Fibroblast of lung (primary cell): ENCODE results near the gene RAG2. TPM values are rescaled to one million over a fixed set of nuclear protein-coding genes. Genes with fewer than 3 reads are reported as not detected.
A peak's percentile ranks its signal among the peaks of the same experiment; 100 is the strongest.

ENCODE experiments used
- DNase-seq, 2 donors: peaks; one replicate each; pipeline versions ENCODE4 v3.0.0 to v3.0.0-alpha.2; 2010; ENCODE audit warnings: low read depth in 2 of 2
- H2AFZ ChIP-seq: 2 replicates; pipeline ENCODE4 v1.5.1; 2012; ENCODE audit warnings: low read length, control low read depth, inconsistent platforms
- H3K27ac ChIP-seq: 2 replicates; pipeline ENCODE4 v1.5.1; 2011; ENCODE audit warnings: low read length, control low read depth; ENCODE audit not compliant: insufficient read depth
- H3K27me3 ChIP-seq: 2 replicates; pipeline ENCODE4 v1.5.1; 2011; ENCODE audit warnings: mild to moderate bottlenecking, low read length; ENCODE audit not compliant: control insufficient read depth, insufficient read depth
- H3K36me3 ChIP-seq: 2 replicates; pipeline ENCODE4 v1.5.1; 2011; ENCODE audit warnings: low read length; ENCODE audit not compliant: control insufficient read depth, insufficient read depth
- H3K4me1 ChIP-seq: 2 replicates; pipeline ENCODE4 v1.5.1; 2011; ENCODE audit warnings: low read length; ENCODE audit not compliant: control insufficient read depth, insufficient read depth; ENCODE audit errors: extremely low read depth
- H3K4me2 ChIP-seq: 2 replicates; pipeline ENCODE4 v1.5.1; 2011; ENCODE audit warnings: low read length, control low read depth; ENCODE audit not compliant: insufficient read depth; ENCODE audit errors: extremely low read depth
- H3K4me3 ChIP-seq, 4 experiments: fragments of 200-600 bp in 1 of 4; sonication (generic) in 1 of 4; replicated peaks in 1 of 4; 2 replicates each; pipeline ENCODE4 v1.5.1; 2011 to 2016; ENCODE audit warnings: low read length in 4 of 4, low read depth in 3 of 4, mild to moderate bottlenecking in 3 of 4, control low read depth in 2 of 4, inconsistent platforms in 1 of 4, mixed read lengths in 1 of 4; ENCODE audit not compliant: insufficient read depth in 1 of 4; ENCODE audit errors: control extremely low read depth in 1 of 4
- H3K79me2 ChIP-seq: 2 replicates; pipeline ENCODE4 v1.5.1; 2012; ENCODE audit warnings: mild to moderate bottlenecking, low read length, inconsistent platforms; ENCODE audit not compliant: control insufficient read depth, insufficient read depth
- H3K9ac ChIP-seq: 2 replicates; pipeline ENCODE4 v1.5.1; 2011; ENCODE audit warnings: mild to moderate bottlenecking, low read length, control low read depth; ENCODE audit not compliant: insufficient read depth
- H3K9me3 ChIP-seq: 2 replicates; pipeline ENCODE4 v1.5.1; 2012; ENCODE audit warnings: low read depth, low read length; ENCODE audit not compliant: control insufficient read depth, insufficient read depth
- H4K20me1 ChIP-seq: 2 replicates; pipeline ENCODE4 v1.5.1; 2011; ENCODE audit warnings: low read length; ENCODE audit not compliant: control insufficient read depth, insufficient read depth; ENCODE audit errors: extremely low read depth
- EZH2 ChIP-seq: IDR thresholded peaks from 2 replicates; pipeline ENCODE4 v1.5.1; 2012; ENCODE audit warnings: low read length, control low read depth, mild to moderate bottlenecking; ENCODE audit errors: missing control alignments
- polyA plus RNA-seq, 2 donors: library from polyadenylated mRNA; depleted of rRNA in 1 of 2; stranded (reverse) in 1 of 2; unstranded in 1 of 2; fragments of >200 nt; gene quantifications; 2 replicates each; pipeline ENCODE4 v1.2.1, GENCODE V29; 2011 to 2012; ENCODE audit warnings: missing spikeins in 1 of 2
- total RNA-seq: library from RNA; depleted of rRNA; stranded (reverse); fragments of >200 nt; gene quantifications from 2 replicates; pipeline ENCODE4 v1.2.1, GENCODE V29; 2014
- TF ChIP-seq, protein P1 (sequence below), 2 donors: IDR thresholded peaks in 1 of 2; conservative IDR thresholded peaks in 1 of 2; 1 replicate in 1 of 2; 2 replicates in 1 of 2; pipeline ENCODE4 v1.5.1; 2011 to 2012; ENCODE audit warnings: low read length in 2 of 2, control low read depth in 1 of 2, inconsistent platforms in 1 of 2, low read depth in 1 of 2, mild to moderate bottlenecking in 1 of 2

The RAG2 gene
- total and polyA plus RNA-seq, 2 donors (not counting 1 experiment from before 2014, with no cell fraction given) = not detected

GRCh38 chr11:36622431-36623136 is 24.5 kb upstream of the RAG2 start:
- Histone ChIP-seq H3K36me3 (no peaks in the 10 kb centered on the region), H4K20me1 (no peaks in the 10 kb centered on the region), H3K4me2 (no peak overlapping the region), H2AFZ (no peak overlapping the region), H3K4me1 (no peaks in the 10 kb centered on the region), H3K27me3 (no peaks in the 10 kb centered on the region), H3K4me3 (no peak overlapping the region), H3K9ac (no peak overlapping the region), H3K27ac (no peak overlapping the region), H3K79me2 (no peaks in the 10 kb centered on the region), H3K9me3 (no peaks in the 10 kb centered on the region)
- DNase-seq = peak; percentile 32 to 60
- no peak for TF ChIP-seq EZH2
- TF ChIP-seq, protein P1, sequence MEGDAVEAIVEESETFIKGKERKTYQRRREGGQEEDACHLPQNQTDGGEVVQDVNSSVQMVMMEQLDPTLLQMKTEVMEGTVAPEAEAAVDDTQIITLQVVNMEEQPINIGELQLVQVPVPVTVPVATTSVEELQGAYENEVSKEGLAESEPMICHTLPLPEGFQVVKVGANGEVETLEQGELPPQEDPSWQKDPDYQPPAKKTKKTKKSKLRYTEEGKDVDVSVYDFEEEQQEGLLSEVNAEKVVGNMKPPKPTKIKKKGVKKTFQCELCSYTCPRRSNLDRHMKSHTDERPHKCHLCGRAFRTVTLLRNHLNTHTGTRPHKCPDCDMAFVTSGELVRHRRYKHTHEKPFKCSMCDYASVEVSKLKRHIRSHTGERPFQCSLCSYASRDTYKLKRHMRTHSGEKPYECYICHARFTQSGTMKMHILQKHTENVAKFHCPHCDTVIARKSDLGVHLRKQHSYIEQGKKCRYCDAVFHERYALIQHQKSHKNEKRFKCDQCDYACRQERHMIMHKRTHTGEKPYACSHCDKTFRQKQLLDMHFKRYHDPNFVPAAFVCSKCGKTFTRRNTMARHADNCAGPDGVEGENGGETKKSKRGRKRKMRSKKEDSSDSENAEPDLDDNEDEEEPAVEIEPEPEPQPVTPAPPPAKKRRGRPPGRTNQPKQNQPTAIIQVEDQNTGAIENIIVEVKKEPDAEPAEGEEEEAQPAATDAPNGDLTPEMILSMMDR (conservative IDR thresholded peaks at IDR 0.05 in 1 of 2, IDR thresholded peaks at IDR 0.05 in 1 of 2; ENCODE audit: low read depth in 1 of 2, low read length in 2 of 2) = peak; percentile 32 to 49

DNA sequence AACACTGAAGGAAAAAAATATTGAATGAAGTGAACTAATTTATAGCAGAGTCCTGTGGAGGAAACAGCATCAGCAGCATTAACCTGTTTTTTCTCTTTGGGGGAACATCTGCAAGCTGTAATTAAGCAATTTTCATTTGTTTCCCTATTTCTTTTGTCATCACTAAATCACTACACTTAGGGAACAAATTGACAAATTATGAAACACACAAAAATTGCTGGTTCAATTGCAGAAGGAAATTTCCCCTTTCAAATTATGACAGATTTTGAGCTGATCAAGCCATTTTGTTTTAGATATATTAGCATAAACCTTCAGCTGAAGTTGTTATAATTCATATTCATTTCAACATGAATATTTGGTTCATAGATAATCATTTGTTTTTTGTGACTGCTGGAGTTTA is 22.2 kb upstream of the RAG2 start:
- Histone ChIP-seq H3K9ac (no peak overlapping the region), H3K27ac (no peak overlapping the region), H2AFZ (no peak overlapping the region), H3K4me2 (no peak overlapping the region), H3K36me3 (no peaks in the 10 kb centered on the region), H3K27me3 (no peaks in the 10 kb centered on the region), H3K9me3 (no peaks in the 10 kb centered on the region), H4K20me1 (no peaks in the 10 kb centered on the region), H3K79me2 (no peaks in the 10 kb centered on the region), H3K4me1 (no peaks in the 10 kb centered on the region), H3K4me3 (no peak overlapping the region)
- no peak for DNase-seq
- TF ChIP-seq EZH2 = no peak
- TF ChIP-seq, protein P1 (conservative IDR thresholded peaks at IDR 0.05 in 1 of 2, IDR thresholded peaks at IDR 0.05 in 1 of 2; ENCODE audit: low read depth in 1 of 2, low read length in 2 of 2) = no peak

GRCh38 chr11:36619502-36619901 is 21.5 kb upstream of the RAG2 start:
- H3K9me3 ChIP-seq = no peaks in the 10 kb centered on the region
- no peak overlapping the region for H3K4me3 ChIP-seq
- no peaks in the 10 kb centered on the region for H3K79me2 ChIP-seq
- H2AFZ ChIP-seq = peak overlapping the region; percentile 19
- no peaks in the 10 kb centered on the region for H3K36me3 ChIP-seq
- H3K4me1 ChIP-seq = no peaks in the 10 kb centered on the region
- no peak overlapping the region for H3K27ac ChIP-seq
- DNase-seq = no peak
- H3K4me2 ChIP-seq = no peak overlapping the region
- TF ChIP-seq, protein P1 (conservative IDR thresholded peaks at IDR 0.05 in 1 of 2, IDR thresholded peaks at IDR 0.05 in 1 of 2; ENCODE audit: low read depth in 1 of 2, low read length in 2 of 2) = no peak
- TF ChIP-seq EZH2 = no peak
- no peaks in the 10 kb centered on the region for H4K20me1 ChIP-seq
- H3K27me3 ChIP-seq = no peaks in the 10 kb centered on the region
- no peak overlapping the region for H3K9ac ChIP-seq
